BJ (cell line): ENCODE results near the gene YY2. TPM values are rescaled to one million over a fixed set of nuclear protein-coding genes. Genes with fewer than 3 reads are reported as not detected.
"Not testable (repeated sequence)": the region's sequence is repeated elsewhere in the genome, so short reads cannot be mapped to it uniquely, and the experiment has no call there.

Experiments
- CTCF ChIA-PET: fragments of 350-600 bp; formaldehyde crosslinking; extraction: SDS; loops from one replicate; lab custom pipeline; 2021; ENCODE audit warnings: antibody characterized with exemption, inconsistent platforms; lab: Yijun Ruan, JAX
- POLR2A ChIA-PET: fragments of 300-600 bp; sonication (Branson Sonifier 250); formaldehyde crosslinking; extraction: SDS; loops from one replicate; lab custom pipeline; 2021; ENCODE audit warnings: antibody characterized with exemption; lab: Charles Lee
- DNase-seq: peaks from one replicate; pipeline ENCODE4 v3.0.0-alpha.2; 2011; ENCODE audit warnings: low read depth
- H3K27me3 ChIP-seq: 2 replicates; pipeline ENCODE4 v1.6.0; 2011; ENCODE audit warnings: low read length; ENCODE audit not compliant: control insufficient read depth, insufficient read depth
- H3K36me3 ChIP-seq: 2 replicates; pipeline ENCODE4 v1.5.1; 2011; ENCODE audit warnings: low read length; ENCODE audit not compliant: control insufficient read depth, insufficient read depth
- H3K4me3 ChIP-seq: 2 replicates; pipeline ENCODE4 v1.5.1; 2011; ENCODE audit warnings: low read depth, mild to moderate bottlenecking, control low read depth, low read length
- polyA plus RNA-seq: library from polyadenylated mRNA; depleted of rRNA; stranded (reverse); fragments of >200 nt; gene quantifications from 2 replicates; pipeline ENCODE4 v1.2.3, GENCODE V29; 2011
- TF ChIP-seq, protein P1 (sequence below): IDR thresholded peaks from 2 replicates; pipeline ENCODE4 v1.5.1; 2011; ENCODE audit warnings: low read depth, mild to moderate bottlenecking, control low read depth, inconsistent platforms, low read length, moderate library complexity; ENCODE audit not compliant: insufficient read depth

YY2 gene
- polyA plus RNA-seq, 1 experiment = 0.60 TPM

DNA sequence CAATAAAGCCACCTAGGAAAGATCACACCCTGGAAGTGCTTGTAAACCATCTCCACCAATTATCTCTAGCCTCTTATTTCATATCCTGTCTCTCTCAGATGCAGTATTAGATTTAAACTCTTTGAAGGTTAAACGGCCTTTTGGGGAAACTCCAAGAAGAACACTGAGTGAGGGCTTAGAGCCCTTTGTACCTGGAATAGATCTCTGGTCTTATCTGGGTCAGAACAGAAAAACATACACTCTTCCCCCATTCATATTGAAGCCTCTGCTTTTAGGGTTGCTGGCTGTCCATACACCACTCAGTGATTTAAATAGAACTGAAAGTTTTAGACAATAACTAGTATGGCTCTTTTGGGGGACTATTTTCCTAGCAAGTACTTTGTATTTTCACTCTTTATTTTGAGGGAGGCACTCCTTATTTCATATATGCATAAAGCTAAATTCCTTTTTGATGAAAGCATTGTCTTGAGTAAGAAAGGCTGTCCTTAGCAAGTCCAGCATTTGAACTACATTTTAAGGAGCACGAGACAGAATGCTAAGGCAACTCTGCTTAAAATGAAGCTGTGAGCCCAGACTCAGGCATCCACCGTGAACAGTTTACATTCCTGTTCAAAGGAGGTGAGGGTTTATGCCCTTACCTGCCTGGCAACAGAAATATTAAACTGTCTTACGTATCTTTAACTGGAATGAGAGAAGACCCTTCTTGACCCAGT is 17.4 kb downstream of the YY2 start:
- no peak for DNase-seq
- ChIA-PET POLR2A (no interaction called here), CTCF (no interaction called here)
- TF ChIP-seq, protein P1, sequence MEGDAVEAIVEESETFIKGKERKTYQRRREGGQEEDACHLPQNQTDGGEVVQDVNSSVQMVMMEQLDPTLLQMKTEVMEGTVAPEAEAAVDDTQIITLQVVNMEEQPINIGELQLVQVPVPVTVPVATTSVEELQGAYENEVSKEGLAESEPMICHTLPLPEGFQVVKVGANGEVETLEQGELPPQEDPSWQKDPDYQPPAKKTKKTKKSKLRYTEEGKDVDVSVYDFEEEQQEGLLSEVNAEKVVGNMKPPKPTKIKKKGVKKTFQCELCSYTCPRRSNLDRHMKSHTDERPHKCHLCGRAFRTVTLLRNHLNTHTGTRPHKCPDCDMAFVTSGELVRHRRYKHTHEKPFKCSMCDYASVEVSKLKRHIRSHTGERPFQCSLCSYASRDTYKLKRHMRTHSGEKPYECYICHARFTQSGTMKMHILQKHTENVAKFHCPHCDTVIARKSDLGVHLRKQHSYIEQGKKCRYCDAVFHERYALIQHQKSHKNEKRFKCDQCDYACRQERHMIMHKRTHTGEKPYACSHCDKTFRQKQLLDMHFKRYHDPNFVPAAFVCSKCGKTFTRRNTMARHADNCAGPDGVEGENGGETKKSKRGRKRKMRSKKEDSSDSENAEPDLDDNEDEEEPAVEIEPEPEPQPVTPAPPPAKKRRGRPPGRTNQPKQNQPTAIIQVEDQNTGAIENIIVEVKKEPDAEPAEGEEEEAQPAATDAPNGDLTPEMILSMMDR = no peak
- Histone ChIP-seq H3K27me3 (no peaks in the 10 kb centered on the region), H3K36me3 (no peaks in the 10 kb centered on the region), H3K4me3 (no peak overlapping the region)

DNA sequence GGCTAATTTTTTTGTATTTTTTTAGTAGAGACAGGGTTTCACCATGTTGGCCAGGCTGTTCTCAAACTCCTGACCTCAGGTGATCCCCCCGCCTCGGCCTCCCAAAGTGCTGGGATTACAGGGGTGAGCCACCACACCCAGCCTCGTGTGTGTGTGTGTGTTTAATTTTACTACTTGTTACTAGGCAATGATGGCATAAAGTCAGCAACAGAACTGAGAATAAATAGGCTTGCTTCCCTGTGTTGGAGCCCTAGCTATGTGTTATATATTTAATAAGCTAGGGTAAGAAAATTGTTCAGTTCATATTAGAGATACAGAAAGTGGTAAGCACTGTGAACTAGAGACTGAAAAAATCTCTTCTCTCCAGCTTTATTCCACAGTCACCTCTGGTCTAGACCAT is 18.4 kb downstream of the YY2 start:
- CTCF ChIA-PET, DNase-seq, POLR2A ChIA-PET, H3K27me3 ChIP-seq, H3K36me3 ChIP-seq, H3K4me3 ChIP-seq: not testable (repeated sequence)

DNA sequence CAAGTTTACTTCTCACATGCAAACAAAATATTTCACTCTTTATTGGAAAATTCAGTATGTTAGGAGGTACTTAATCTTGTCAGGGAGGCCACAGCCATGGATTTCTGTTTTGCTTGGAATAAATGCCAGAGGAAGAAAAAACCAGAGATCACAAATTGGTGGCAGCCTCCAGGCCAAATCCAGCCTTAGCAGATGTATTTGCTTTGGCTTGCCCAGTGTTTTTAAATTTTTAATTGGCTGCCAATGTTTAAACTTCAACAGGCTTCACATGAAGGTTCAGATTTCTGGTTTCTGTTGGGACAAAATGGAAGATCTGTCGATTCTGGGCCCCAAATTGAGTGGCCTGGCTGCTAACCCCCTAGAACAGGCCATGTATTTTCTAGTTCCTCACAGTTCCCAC is 19.2 kb downstream of the YY2 start:
- TF ChIP-seq, protein P1 = no peak
- ChIA-PET CTCF (no interaction called here), POLR2A (no interaction called here)
- Histone ChIP-seq H3K27me3 (no peaks in the 10 kb centered on the region), H3K4me3 (no peak overlapping the region), H3K36me3 (no peaks in the 10 kb centered on the region)
- no peak for DNase-seq

DNA sequence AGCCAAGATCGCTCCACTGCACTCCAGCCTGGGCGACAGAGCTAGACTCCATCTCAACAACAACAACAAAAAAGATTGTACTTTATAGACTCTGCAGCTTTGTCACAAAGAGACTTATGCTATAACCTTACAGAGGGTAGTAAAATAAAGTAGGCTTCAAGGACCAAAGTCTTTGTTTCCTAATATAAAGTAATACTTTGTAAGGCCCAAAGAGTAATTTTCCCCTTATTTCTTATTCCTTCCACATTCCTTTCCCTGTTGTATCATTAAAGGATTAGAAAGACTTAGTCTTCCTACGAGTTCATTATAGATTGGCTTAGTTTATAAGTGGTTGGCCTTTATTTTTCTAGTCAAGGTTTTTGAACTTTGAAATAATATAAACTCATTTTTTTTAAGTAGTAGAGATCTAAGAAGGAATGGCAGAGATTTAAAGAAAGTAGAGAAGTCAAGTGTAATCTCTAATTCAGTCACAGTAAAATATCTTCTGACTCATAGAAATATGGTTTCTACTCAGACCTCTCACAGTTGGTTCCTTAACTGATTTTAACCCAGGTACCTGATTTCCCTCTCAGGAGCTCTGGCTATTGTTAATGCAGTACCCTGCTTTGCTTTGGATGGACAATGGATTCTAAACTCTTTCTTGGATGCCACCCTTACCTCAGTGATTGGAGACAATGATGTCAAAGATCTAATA is 26.2 kb downstream of the YY2 start:
- TF ChIP-seq, protein P1 = no peak
- DNase-seq = no peak
- Histone ChIP-seq H3K4me3 (no peak overlapping the region), H3K27me3 (no peaks in the 10 kb centered on the region), H3K36me3 (no peaks in the 10 kb centered on the region)
- ChIA-PET CTCF (no interaction called here), POLR2A (no interaction called here)

DNA sequence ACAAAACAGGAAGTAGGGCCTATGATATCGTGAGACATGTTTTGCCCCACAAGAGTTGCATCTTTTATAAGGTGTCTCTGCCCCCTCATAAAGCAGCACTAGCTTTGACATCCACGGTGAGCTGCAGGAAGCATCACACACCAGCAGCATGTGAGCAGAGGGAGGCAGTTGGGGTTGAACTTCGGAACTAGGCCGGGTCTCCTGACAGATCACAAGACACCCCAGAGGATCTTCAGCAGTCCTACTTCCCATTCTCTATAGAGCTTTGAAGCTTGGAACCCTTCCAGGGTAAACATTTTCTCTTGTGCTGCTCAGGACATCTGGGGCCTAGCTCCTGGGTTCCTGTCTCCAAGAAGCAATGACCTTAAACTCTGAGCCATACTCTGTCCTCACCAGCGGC is 27.5 kb downstream of the YY2 start:
- CTCF ChIA-PET = no interaction called here
- TF ChIP-seq, protein P1 = no peak
- H3K27me3 ChIP-seq = no peaks in the 10 kb centered on the region
- no peak overlapping the region for H3K4me3 ChIP-seq
- POLR2A ChIA-PET = no interaction called here
- no peak for DNase-seq
- H3K36me3 ChIP-seq = no peaks in the 10 kb centered on the region
